Astrocyte (in vitro differentiated cells and primary cell): ENCODE data around the gene CHADL.

Experiments
- CTCF ChIP-seq: IDR thresholded peaks from 2 replicates; pipeline ENCODE4 v1.5.1; 2011; ENCODE audit warnings: low read depth, mild to moderate bottlenecking, inconsistent platforms, low read length, moderate library complexity; ENCODE audit not compliant: insufficient read depth
- EZH2 ChIP-seq: IDR thresholded peaks from 2 replicates; pipeline ENCODE4 v1.6.1; 2012; ENCODE audit warnings: mild to moderate bottlenecking, low read length, inconsistent platforms; ENCODE audit not compliant: insufficient read depth

GRCh38 chr22:41254230-41254629 is 13.5 kb upstream of the CHADL start:
- no peak for TF ChIP-seq EZH2
- no peak for TF ChIP-seq CTCF
